Type B pancreatic cell (in vitro differentiated cells): ENCODE measurements around the gene LZTFL1. TPM values are rescaled to one million over a fixed set of nuclear protein-coding genes. Genes with fewer than 3 reads are reported as not detected.
A peak's percentile ranks its signal among the peaks of the same experiment; 100 is the strongest.

Experiments used
- DNase-seq: peaks from one replicate; pipeline ENCODE4 v3.0.0; 2021; ENCODE audit warnings: mixed read lengths; ENCODE audit not compliant: unreplicated experiment; ENCODE audit errors: extremely low spot score
- H3K27ac Mint-ChIP-seq: 2 replicates; pipeline ENCODE4 v1.8.0; 2021; ENCODE audit warnings: mild to moderate bottlenecking, mixed read lengths
- H3K27me3 Mint-ChIP-seq: 2 replicates; pipeline ENCODE4 v1.8.0; 2021; ENCODE audit warnings: mixed read lengths
- H3K36me3 Mint-ChIP-seq: 2 replicates; pipeline ENCODE4 v1.8.0; 2021; ENCODE audit warnings: mixed read lengths
- H3K4me1 Mint-ChIP-seq: one replicate; pipeline ENCODE4 v1.8.0; 2021; ENCODE audit warnings: mixed read lengths; ENCODE audit not compliant: unreplicated experiment
- H3K4me3 Mint-ChIP-seq: 2 replicates; pipeline ENCODE4 v1.8.0; 2021; ENCODE audit warnings: mild to moderate bottlenecking, mixed read lengths
- H3K9me3 Mint-ChIP-seq: 2 replicates; pipeline ENCODE4 v1.8.0; 2021; ENCODE audit warnings: mixed read lengths
- CTCF ChIP-seq: fragments of 200-600 bp; sonication (generic); conservative IDR thresholded peaks from 2 replicates; pipeline ENCODE4 v1.5.0; 2021; ENCODE audit warnings: antibody characterized with exemption, mild to moderate bottlenecking
- total RNA-seq: library from RNA; stranded (reverse); gene quantifications from 2 replicates; pipeline ENCODE4 v1.2.1, GENCODE V29; 2021; ENCODE audit warnings: low replicate concordance

The LZTFL1 gene
- total RNA-seq, 1 donor from 2014 or later = 36.0 TPM

GRCh38 chr3:45794177-45794560, 47.8 kb downstream of the LZTFL1 start:
- TF ChIP-seq CTCF = no peak
- H3K9me3 Mint-ChIP-seq = peaks cover 11% of the 10 kb centered on the region
- H3K4me1 Mint-ChIP-seq = peaks cover 21% of the 10 kb centered on the region
- peaks cover 9% of the 10 kb centered on the region for H3K36me3 Mint-ChIP-seq
- DNase-seq = peak; percentile 24
- H3K4me3 Mint-ChIP-seq = peak overlapping the region; percentile 60
- peaks cover 78% of the 10 kb centered on the region for H3K27me3 Mint-ChIP-seq
- peak overlapping the region; percentile 37 for H3K27ac Mint-ChIP-seq

GRCh38 chr3:45793482-45794176, 48.3 kb downstream of the LZTFL1 start:
- peak overlapping the region; percentile 60 for H3K4me3 Mint-ChIP-seq
- H3K27ac Mint-ChIP-seq = peak overlapping the region; percentile 37
- peaks cover 72% of the 10 kb centered on the region for H3K27me3 Mint-ChIP-seq
- no peak for TF ChIP-seq CTCF
- peaks cover 16% of the 10 kb centered on the region for H3K9me3 Mint-ChIP-seq
- peaks cover 21% of the 10 kb centered on the region for H3K4me1 Mint-ChIP-seq
- peak; percentile 60 for DNase-seq
- H3K36me3 Mint-ChIP-seq = peaks cover 9% of the 10 kb centered on the region

GRCh38 chr3:45792516-45793172, 49.3 kb downstream of the LZTFL1 start:
- Mint-ChIP-seq H3K27ac (no peak overlapping the region), H3K9me3 (peaks cover 17% of the 10 kb centered on the region), H3K4me1 (peaks cover 21% of the 10 kb centered on the region), H3K36me3 (peaks cover 9% of the 10 kb centered on the region), H3K4me3 (no peak overlapping the region), H3K27me3 (peaks cover 65% of the 10 kb centered on the region)
- peak; percentile 47 for DNase-seq
- TF ChIP-seq CTCF = no peak

- no peak overlapping the region for H3K27ac Mint-ChIP-seq
- peaks cover 21% of the 10 kb centered on the region for H3K4me1 Mint-ChIP-seq
- peaks cover 17% of the 10 kb centered on the region for H3K9me3 Mint-ChIP-seq
- peak; percentile 32 for DNase-seq
- H3K36me3 Mint-ChIP-seq = peaks cover 9% of the 10 kb centered on the region
- peaks cover 63% of the 10 kb centered on the region for H3K27me3 Mint-ChIP-seq
- no peak overlapping the region for H3K4me3 Mint-ChIP-seq
- no peak for TF ChIP-seq CTCF
These were observed 49.9 kb downstream of the LZTFL1 start for GRCh38 chr3:45792036-45792435.

GRCh38 chr3:45790596-45790995, 51.3 kb downstream of the LZTFL1 start:
- Mint-ChIP-seq H3K36me3 (peaks cover 9% of the 10 kb centered on the region), H3K27ac (no peak overlapping the region), H3K4me1 (peaks cover 17% of the 10 kb centered on the region), H3K27me3 (peaks cover 54% of the 10 kb centered on the region), H3K9me3 (peaks cover 17% of the 10 kb centered on the region), H3K4me3 (no peak overlapping the region)
- DNase-seq = peak; percentile 39
- no peak for TF ChIP-seq CTCF
